HG03439 (cell line): ENCODE results near the gene ASTN2.

Experiments
- ATAC-seq: cut with Tn5 transposase; IDR thresholded peaks from one replicate; pipeline ENCODE4 v1.9.1; 2021; ENCODE audit warnings: mild to moderate bottlenecking, moderate library complexity; ENCODE audit not compliant: unreplicated experiment

Gene ASTN2

GRCh38 chr9:116379821-116380220 lies 1035.0 kb downstream of the ASTN2 start:
- ATAC-seq: no peak

DNA sequence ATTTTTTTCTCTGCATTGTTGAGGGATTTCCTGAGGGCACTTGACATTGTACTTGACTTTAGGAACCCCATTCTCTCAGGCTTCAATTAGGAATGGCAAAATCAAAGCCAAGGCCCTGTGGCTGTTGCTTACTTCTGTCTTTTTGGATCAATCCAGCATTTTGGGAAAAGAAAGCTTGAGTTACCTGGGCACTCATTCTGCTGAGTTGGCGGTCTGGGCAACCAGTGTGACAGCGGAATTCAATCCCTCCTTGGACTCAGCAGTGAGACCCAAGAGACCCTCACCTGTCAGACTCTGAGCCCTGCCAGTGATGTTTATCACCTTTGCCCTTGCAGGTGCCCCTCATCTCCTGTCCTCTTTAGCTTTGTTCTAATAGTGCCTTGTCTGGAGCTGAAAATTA lies 1036.0 kb downstream of the ASTN2 start:
- ATAC-seq: no peak

GRCh38 chr9:116377179-116377798 lies 1037.6 kb downstream of the ASTN2 start:
- ATAC-seq: no peak
